GM12878 (cell line): ENCODE data around the gene DIAPH2. TPM values are rescaled to one million over a fixed set of nuclear protein-coding genes. Genes with fewer than 3 reads are reported as not detected.

Experiments
- ATAC-seq: fragments of 200-7000 bp; cut with Tn5 transposase; 3 replicates; pipeline ENCODE4 v1.9.1; 2020; ENCODE audit warnings: mild to moderate bottlenecking, moderate library complexity
- BruUV-seq: library from RNA; stranded (reverse); fragments of 400-500 nt; replicated peaks from 2 replicates; lab custom pipeline; 2021; lab: Mats Ljungman, UMichigan
- CTCF ChIA-PET: fragments of 300-600 bp; sonication (Branson Sonifier 250); formaldehyde crosslinking; extraction: SDS; loops from one replicate; lab custom pipeline; 2021; ENCODE audit warnings: inconsistent platforms; lab: Yijun Ruan, JAX
- POLR2A ChIA-PET: fragments of 350-600 bp; formaldehyde crosslinking; extraction: SDS; loops from one replicate; lab custom pipeline; 2021; ENCODE audit warnings: inconsistent platforms; lab: Charles Lee
- RAD21 ChIA-PET: fragments of 300-600 bp; sonication (Branson Sonifier 250); formaldehyde crosslinking; loops from one replicate; lab custom pipeline; 2023; ENCODE audit warnings: antibody characterized with exemption; ENCODE audit not compliant: unreplicated experiment; lab: Charles Lee
- SMC1A ChIA-PET: fragments of 300-600 bp; sonication (Branson Sonifier 250); formaldehyde crosslinking; loops from one replicate; lab custom pipeline; 2023; ENCODE audit not compliant: unreplicated experiment, uncharacterized antibody; lab: Charles Lee
- DNase-seq: peaks from one replicate; pipeline ENCODE4 v3.0.0-alpha.2; 2011; ENCODE audit warnings: low read depth, low spot score
- FAIRE-seq: peaks from 3 replicates; lab custom pipeline; 2011; peaks lifted over from hg19 to GRCh38; lab: Jason Lieb, UNC
- H2AFZ ChIP-seq: 2 replicates; pipeline ENCODE4 v1.6.0; 2011; ENCODE audit warnings: low read depth, low read length, control low read depth; ENCODE audit not compliant: control insufficient read depth
- H3K27ac ChIP-seq: 2 replicates; pipeline ENCODE4 v1.5.1; 2011; ENCODE audit warnings: control low read depth; ENCODE audit not compliant: control insufficient read depth, insufficient read depth
- H3K27me3 ChIP-seq, 2 experiments: replicated peaks in 1 of 2; 2 replicates each; pipeline versions ENCODE4 v1.6.0 to v1.6.1; 2011; ENCODE audit warnings: low read length in 1 of 2; ENCODE audit not compliant: control insufficient read depth in 2 of 2, insufficient read depth in 2 of 2
- H3K36me3 ChIP-seq, 2 experiments: 2 replicates each; pipeline ENCODE4 v1.5.1; 2011; ENCODE audit warnings: low read length in 1 of 2; ENCODE audit not compliant: control insufficient read depth in 2 of 2, insufficient read depth in 2 of 2
- H3K4me1 ChIP-seq: 2 replicates; pipeline ENCODE4 v1.6.1; 2011; ENCODE audit warnings: mild to moderate bottlenecking, low read length, moderate library complexity, mixed read lengths; ENCODE audit not compliant: control insufficient read depth, insufficient read depth
- H3K4me2 ChIP-seq: 2 replicates; pipeline ENCODE4 v1.6.0; 2011; ENCODE audit warnings: control low read depth; ENCODE audit not compliant: control insufficient read depth, insufficient read depth
- H3K4me3 ChIP-seq: fragments of 200-600 bp; sonication (generic); 2 replicates; pipeline ENCODE4 v1.5.1; 2016
- H3K79me2 ChIP-seq: 2 replicates; pipeline ENCODE4 v1.6.0; 2011; ENCODE audit warnings: low read length; ENCODE audit not compliant: control insufficient read depth, insufficient read depth
- H3K9ac ChIP-seq: 2 replicates; pipeline ENCODE4 v1.8.0; 2011; ENCODE audit warnings: low read length, control low read depth, mixed read lengths; ENCODE audit not compliant: control insufficient read depth, insufficient read depth
- H3K9me3 ChIP-seq: replicated peaks from 3 replicates; pipeline ENCODE4 v1.5.1; 2011; ENCODE audit warnings: mild to moderate bottlenecking, low read length; ENCODE audit not compliant: control insufficient read depth, insufficient read depth
- H4K20me1 ChIP-seq: 2 replicates; pipeline ENCODE4 v1.6.0; 2011; ENCODE audit not compliant: control insufficient read depth, insufficient read depth
- BACH1 ChIP-seq: fragments of 450-650 bp; IDR thresholded peaks from 2 replicates; pipeline ENCODE4 v1.6.1; 2017; ENCODE audit warnings: mild to moderate bottlenecking, borderline replicate concordance
- BCL3 ChIP-seq: IDR thresholded peaks from 2 replicates; pipeline ENCODE4 v1.6.1; 2011; ENCODE audit warnings: borderline replicate concordance, low read depth, mild to moderate bottlenecking, moderate library complexity, low read length; ENCODE audit not compliant: insufficient read depth, poor library complexity, severe bottlenecking
- BCLAF1 ChIP-seq: fragments of 450-650 bp; IDR thresholded peaks from 2 replicates; pipeline ENCODE4 v1.6.1; 2017; ENCODE audit warnings: antibody characterized with exemption, mild to moderate bottlenecking, moderate library complexity
- BMI1 ChIP-seq: fragments of 450-650 bp; IDR thresholded peaks from 2 replicates; pipeline ENCODE4 v1.6.1; 2016; ENCODE audit warnings: mild to moderate bottlenecking, moderate library complexity, borderline replicate concordance
- E4F1 ChIP-seq: fragments of 450-650 bp; IDR thresholded peaks from 2 replicates; pipeline ENCODE4 v1.6.1; 2018; ENCODE audit warnings: borderline replicate concordance, mild to moderate bottlenecking; ENCODE audit not compliant: partially characterized antibody
- FOXK2 ChIP-seq: fragments of 450-650 bp; IDR thresholded peaks from 2 replicates; pipeline ENCODE4 v1.6.1; 2017; ENCODE audit warnings: mild to moderate bottlenecking, moderate library complexity
- JUND ChIP-seq: IDR thresholded peaks from 2 replicates; pipeline ENCODE4 v1.6.1; 2012; ENCODE audit warnings: low read depth, mild to moderate bottlenecking, low read length, improper control_type of control experiment, moderate library complexity
- NRF1 ChIP-seq: conservative IDR thresholded peaks from 2 replicates; pipeline ENCODE4 v1.6.1; 2011; ENCODE audit warnings: mild to moderate bottlenecking, low read depth, low read length, improper control_type of control experiment
- RELA ChIP-seq: fragments of 450-650 bp; IDR thresholded peaks from 2 replicates; pipeline ENCODE4 v1.8.0; 2014; ENCODE audit warnings: borderline replicate concordance; ENCODE audit not compliant: partially characterized antibody
- SIN3A ChIP-seq: IDR thresholded peaks from 2 replicates; pipeline ENCODE4 v1.6.1; 2012; ENCODE audit warnings: low read depth, low read length, improper control_type of control experiment
- SMARCA5 ChIP-seq: fragments of 450-650 bp; IDR thresholded peaks from 2 replicates; pipeline ENCODE4 v1.6.1; 2017; ENCODE audit warnings: mild to moderate bottlenecking
- SMC3 ChIP-seq: IDR thresholded peaks from 2 replicates; pipeline ENCODE4 v1.6.1; 2011; ENCODE audit warnings: low read length, improper control_type of control experiment, borderline replicate concordance
- SUZ12 ChIP-seq: fragments of 200-600 bp; sonication (generic); IDR thresholded peaks from one replicate; pipeline ENCODE4 v1.6.1; 2018; ENCODE audit warnings: antibody characterized with exemption, mild to moderate bottlenecking; ENCODE audit not compliant: unreplicated experiment
- TCF12 ChIP-seq: IDR thresholded peaks from 2 replicates; pipeline ENCODE4 v1.6.1; 2011; ENCODE audit warnings: low read depth, mild to moderate bottlenecking, low read length
- ZSCAN29 ChIP-seq: fragments of 450-650 bp; IDR thresholded peaks from 2 replicates; pipeline ENCODE4 v1.6.1; 2017; ENCODE audit warnings: mild to moderate bottlenecking, moderate library complexity
- WGBS: methylation state at CpG from one replicate; pipeline ENCODE4 v1.1.6; 2016; ENCODE audit warnings: low lambda C conversion rate; ENCODE audit not compliant: insufficient replicate concordance, insufficient coverage; ENCODE audit errors: missing lambda C conversion rate; 5-methylcytosine and 5-hydroxymethylcytosine counted together
- in situ Hi-C: fragments of 300-500 bp; cut with MboI; formaldehyde crosslinking; loops from 9 replicates; pipeline ENCODE4 v1.14.3; 2018; ENCODE audit warnings: mixed read lengths
- intact Hi-C: fragments of 100-400 bp; cut with micrococcal nuclease; formaldehyde crosslinking; loops from one replicate; pipeline ENCODE4 v1.14.2; 2022; ENCODE audit not compliant: unreplicated experiment
- polyA plus RNA-seq, 11 experiments: library from polyadenylated mRNA; depleted of rRNA in 4 of 11; unstranded in 6 of 11; stranded (reverse) in 5 of 11; fragments of >200 nt; fragmentation: Nextera tagmentation in 4 of 11; fragmentation: Illumina TruSeq in 1 of 11; extraction: Ambion mirVana in 4 of 11; extraction: Trizol in 1 of 11; gene quantifications; 1 replicate in 1 of 11; 2 replicates in 10 of 11; pipeline versions ENCODE4 v1.2.1 to v1.2.3, GENCODE V29; 2011 to 2016; ENCODE audit warnings: inconsistent platforms in 2 of 11, missing spikeins in 2 of 11, low read depth in 1 of 11
- total RNA-seq, 4 experiments: library from RNA; depleted of rRNA in 3 of 4; stranded (reverse); fragments of >200 nt in 3 of 4; fragmentation: Illumina TruSeq in 1 of 4; extraction: Trizol in 1 of 4; gene quantifications; 2 replicates each; pipeline versions ENCODE4 v1.2.1 to v1.2.3, GENCODE V29; 2013 to 2021

Gene DIAPH2
- total and polyA plus RNA-seq, 10 of the 15 experiments (the other 5 are each of a cell fraction or from before 2014, with no cell fraction given): 2.2 to 16.6 (median 8.8) TPM

- TF ChIP-seq BCL3: no peak
- TF ChIP-seq BMI1: no peak
- TF ChIP-seq TCF12: no peak
- no peak for TF ChIP-seq SMC3
- TF ChIP-seq BCLAF1: no peak
Measured at GRCh38 chrX:97260679-97261078, 576.0 kb downstream of the DIAPH2 start (continued).

- Histone ChIP-seq H3K27ac (no peak overlapping the region), H4K20me1 (no peaks in the 10 kb centered on the region), H3K36me3 (no peaks in the 10 kb centered on the region), H3K9me3 (no peaks in the 10 kb centered on the region), H3K4me2 (no peak overlapping the region), H3K27me3 (no peaks in the 10 kb centered on the region), H2AFZ (no peak overlapping the region), H3K4me3 (no peak overlapping the region), H3K79me2 (no peaks in the 10 kb centered on the region), H3K9ac (no peak overlapping the region), H3K4me1 (no peaks in the 10 kb centered on the region)
- POLR2A ChIA-PET: no interaction called here
- intact Hi-C loops (no loop called here), in situ Hi-C loops (no loop called here)
- 35% methylated on average over 2 of the region's 2 CpGs for WGBS
- no peak for DNase-seq
- ATAC-seq: no peak
- peak; percentile 7 for FAIRE-seq
- SMC1A ChIA-PET: no interaction called here
- RAD21 ChIA-PET: no interaction called here
- CTCF ChIA-PET: no interaction called here
- no TSS peak for BruUV-seq
- TF ChIP-seq BACH1: no peak
- TF ChIP-seq FOXK2: no peak
- TF ChIP-seq JUND: no peak
- TF ChIP-seq E4F1: no peak
- TF ChIP-seq SMARCA5: no peak
- no peak for TF ChIP-seq ZSCAN29
- no peak for TF ChIP-seq SIN3A
- TF ChIP-seq RELA: no peak
- no peak for TF ChIP-seq SUZ12
- TF ChIP-seq NRF1: no peak
Measured at GRCh38 chrX:97266406-97267121, 581.9 kb downstream of the DIAPH2 start.
